ENCODE results near the gene CCT8L2.
"Not testable (repeated sequence)": the region's sequence is repeated elsewhere in the genome, so short reads cannot be mapped to it uniquely, and the experiment has no call there.

Gene CCT8L2

DNA sequence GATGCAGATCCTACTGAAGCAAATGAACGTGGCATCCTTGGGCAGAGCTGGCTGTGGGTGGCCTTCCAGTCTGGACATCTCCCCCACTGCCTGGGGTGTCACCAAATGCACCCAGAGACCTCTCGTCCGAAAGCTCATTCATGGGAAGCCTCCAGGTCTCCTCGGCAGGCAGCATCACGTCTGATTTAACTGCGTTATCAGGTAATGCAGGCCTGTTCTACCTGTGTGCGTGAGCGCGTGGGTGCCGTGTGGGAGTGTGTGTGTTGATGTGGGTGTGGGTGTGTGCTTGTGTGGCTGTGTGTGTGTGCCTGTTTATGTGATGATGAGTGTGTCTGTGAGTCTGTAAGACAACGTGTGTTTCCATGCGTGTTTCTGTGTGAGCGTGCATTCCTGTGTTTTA, 35.1 kb downstream of the CCT8L2 start:
- DNase-seq, result not testable (repeated sequence)

DNA sequence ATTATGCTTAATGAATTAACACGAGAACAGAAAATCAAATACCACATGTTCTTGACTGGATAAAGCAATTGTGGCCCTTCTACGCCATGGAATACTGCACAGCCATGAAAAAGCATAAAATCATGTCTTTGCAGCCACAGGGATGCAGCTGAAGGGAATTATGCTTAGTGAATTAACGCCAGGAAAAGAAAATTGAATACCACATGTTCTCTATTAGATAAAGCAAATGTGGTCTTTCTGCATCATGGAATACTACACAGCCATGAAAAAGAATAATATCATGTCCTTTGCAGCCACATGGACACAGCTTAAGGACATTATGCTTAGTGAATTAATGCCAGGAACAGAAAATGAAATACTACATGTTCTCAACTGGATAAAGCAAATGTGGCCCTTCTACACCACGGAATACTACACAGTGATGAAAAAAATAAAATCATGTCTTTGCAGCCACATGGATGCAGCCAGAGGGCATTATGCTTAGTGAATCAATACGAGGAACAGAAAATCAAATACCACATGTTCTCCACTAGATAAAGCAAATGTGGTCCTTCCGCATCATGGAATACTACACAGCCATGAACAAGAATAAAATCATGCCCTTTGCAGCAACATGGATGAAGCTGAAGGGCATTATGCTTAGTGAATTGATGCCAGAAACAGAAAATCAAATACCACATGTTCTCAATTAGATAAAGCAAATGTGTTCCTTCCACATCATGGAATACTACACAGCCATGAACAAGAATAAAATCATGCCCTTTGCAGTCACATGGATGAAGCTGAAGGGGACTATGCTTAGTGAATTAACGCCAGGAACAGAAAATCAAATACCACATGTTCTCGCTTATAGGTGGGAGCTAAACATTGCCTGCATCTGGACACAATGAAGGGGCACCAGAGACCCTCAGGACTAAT, 37.3 kb downstream of the CCT8L2 start:
- DNase-seq, result not testable (repeated sequence)

GRCh38 chr22:16543310-16543709, 49.3 kb downstream of the CCT8L2 start:
- not testable (repeated sequence) for DNase-seq
